ENCODE measurements around the gene KCNQ1.

- TF ChIP-seq CTCF (IDR thresholded peaks at IDR 0.05): no peak
- no peak for TF ChIP-seq POLR2AphosphoS5 (IDR thresholded peaks at IDR 0.05)
- TF ChIP-seq POLR2A (IDR thresholded peaks at IDR 0.05): no peak
- no peak for TF ChIP-seq EP300 (IDR thresholded peaks at IDR 0.05)
Measured at GRCh38 chr11:2571598-2572281, 126.9 kb downstream of the KCNQ1 start.

All from gastroesophageal sphincter (tissue), 3 donors.